ENCODE measurements around the gene PPL.

PPL gene

GRCh38 chr16:4893103-4893862 lies 43.7 kb downstream of the PPL start:
- H3K9me3 Mint-ChIP-seq = no peaks in the 10 kb centered on the region
- H3K27me3 Mint-ChIP-seq = no peaks in the 10 kb centered on the region
- H3K4me3 Mint-ChIP-seq = no peak overlapping the region
- no peak overlapping the region for H3K27ac Mint-ChIP-seq
- H3K4me1 Mint-ChIP-seq = no peaks in the 10 kb centered on the region
- H3K36me3 Mint-ChIP-seq = no peaks in the 10 kb centered on the region

GRCh38 chr16:4892361-4893102 lies 44.4 kb downstream of the PPL start:
- Mint-ChIP-seq H3K27me3 (no peaks in the 10 kb centered on the region), H3K36me3 (no peaks in the 10 kb centered on the region), H3K27ac (no peak overlapping the region), H3K4me3 (no peak overlapping the region), H3K9me3 (no peaks in the 10 kb centered on the region), H3K4me1 (no peaks in the 10 kb centered on the region)

GRCh38 chr16:4891886-4892216 lies 45.1 kb downstream of the PPL start:
- H3K9me3 Mint-ChIP-seq = no peaks in the 10 kb centered on the region

GRCh38 chr16:4891097-4891885 lies 45.7 kb downstream of the PPL start:
- H3K4me1 Mint-ChIP-seq = no peaks in the 10 kb centered on the region
- H3K36me3 Mint-ChIP-seq = peaks cover under 1% of the 10 kb centered on the region
- H3K27me3 Mint-ChIP-seq = no peaks in the 10 kb centered on the region
- H3K27ac Mint-ChIP-seq = no peak overlapping the region
- no peaks in the 10 kb centered on the region for H3K9me3 Mint-ChIP-seq
- no peak overlapping the region for H3K4me3 Mint-ChIP-seq

More at GRCh38 chr16:4891886-4892216, 45.1 kb downstream of the PPL start:
- H3K4me1 Mint-ChIP-seq = no peaks in the 10 kb centered on the region
- H3K27ac Mint-ChIP-seq = no peak overlapping the region
- H3K27me3 Mint-ChIP-seq = no peaks in the 10 kb centered on the region
- no peak overlapping the region for H3K4me3 Mint-ChIP-seq
- no peaks in the 10 kb centered on the region for H3K36me3 Mint-ChIP-seq

- no peaks in the 10 kb centered on the region for H3K9me3 Mint-ChIP-seq
- no peaks in the 10 kb centered on the region for H3K27me3 Mint-ChIP-seq
- H3K4me1 Mint-ChIP-seq = no peaks in the 10 kb centered on the region
- peaks cover 5% of the 10 kb centered on the region for H3K36me3 Mint-ChIP-seq
- no peak overlapping the region for H3K4me3 Mint-ChIP-seq
- H3K27ac Mint-ChIP-seq = no peak overlapping the region
Measured at GRCh38 chr16:4890686-4891085, 46.3 kb downstream of the PPL start.

GRCh38 chr16:4890026-4890425 lies 46.9 kb downstream of the PPL start:
- no peaks in the 10 kb centered on the region for H3K27me3 Mint-ChIP-seq
- H3K36me3 Mint-ChIP-seq = peaks cover 8% of the 10 kb centered on the region
- no peaks in the 10 kb centered on the region for H3K9me3 Mint-ChIP-seq
- no peaks in the 10 kb centered on the region for H3K4me1 Mint-ChIP-seq
- no peak overlapping the region for H3K27ac Mint-ChIP-seq
- no peak overlapping the region for H3K4me3 Mint-ChIP-seq

GRCh38 chr16:4888428-4889135 lies 48.4 kb downstream of the PPL start:
- no peak overlapping the region for H3K4me3 Mint-ChIP-seq
- no peaks in the 10 kb centered on the region for H3K4me1 Mint-ChIP-seq
- H3K27me3 Mint-ChIP-seq = no peaks in the 10 kb centered on the region
- peaks cover 17% of the 10 kb centered on the region for H3K36me3 Mint-ChIP-seq
- no peak overlapping the region for H3K27ac Mint-ChIP-seq
- no peaks in the 10 kb centered on the region for H3K9me3 Mint-ChIP-seq

GRCh38 chr16:4886151-4886550 lies 50.8 kb downstream of the PPL start:
- Mint-ChIP-seq H3K27ac (no peak overlapping the region), H3K9me3 (no peaks in the 10 kb centered on the region), H3K4me1 (no peaks in the 10 kb centered on the region), H3K4me3 (no peak overlapping the region), H3K27me3 (no peaks in the 10 kb centered on the region), H3K36me3 (peaks cover 20% of the 10 kb centered on the region)

GRCh38 chr16:4884972-4885874 lies 51.7 kb downstream of the PPL start:
- Mint-ChIP-seq H3K4me3 (no peak overlapping the region), H3K9me3 (no peaks in the 10 kb centered on the region), H3K27ac (no peak overlapping the region), H3K36me3 (peaks cover 20% of the 10 kb centered on the region), H3K27me3 (no peaks in the 10 kb centered on the region), H3K4me1 (no peaks in the 10 kb centered on the region)

- H3K27me3 Mint-ChIP-seq = no peaks in the 10 kb centered on the region
- no peak overlapping the region for H3K27ac Mint-ChIP-seq
- H3K36me3 Mint-ChIP-seq = peaks cover 20% of the 10 kb centered on the region
- H3K4me1 Mint-ChIP-seq = no peaks in the 10 kb centered on the region
- no peak overlapping the region for H3K4me3 Mint-ChIP-seq
- H3K9me3 Mint-ChIP-seq = no peaks in the 10 kb centered on the region
Measured at GRCh38 chr16:4884209-4884608, 52.7 kb downstream of the PPL start.

GRCh38 chr16:4883501-4883900 lies 53.4 kb downstream of the PPL start:
- peaks cover 20% of the 10 kb centered on the region for H3K36me3 Mint-ChIP-seq
- H3K4me1 Mint-ChIP-seq = no peaks in the 10 kb centered on the region
- no peak overlapping the region for H3K27ac Mint-ChIP-seq
- no peak overlapping the region for H3K4me3 Mint-ChIP-seq
- H3K27me3 Mint-ChIP-seq = no peaks in the 10 kb centered on the region
- no peaks in the 10 kb centered on the region for H3K9me3 Mint-ChIP-seq

- Mint-ChIP-seq H3K27me3 (no peaks in the 10 kb centered on the region), H3K9me3 (no peaks in the 10 kb centered on the region), H3K36me3 (peaks cover 20% of the 10 kb centered on the region), H3K4me3 (no peak overlapping the region), H3K4me1 (no peaks in the 10 kb centered on the region), H3K27ac (no peak overlapping the region)
Measured at GRCh38 chr16:4882633-4883285, 54.2 kb downstream of the PPL start.

- H3K4me1 Mint-ChIP-seq = no peaks in the 10 kb centered on the region
- peaks cover 20% of the 10 kb centered on the region for H3K36me3 Mint-ChIP-seq
- no peak overlapping the region for H3K27ac Mint-ChIP-seq
- H3K27me3 Mint-ChIP-seq = no peaks in the 10 kb centered on the region
- H3K9me3 Mint-ChIP-seq = no peaks in the 10 kb centered on the region
- H3K4me3 Mint-ChIP-seq = no peak overlapping the region
Measured at GRCh38 chr16:4882000-4882632, 54.8 kb downstream of the PPL start.

GRCh38 chr16:4880006-4880580 lies 56.9 kb downstream of the PPL start:
- Mint-ChIP-seq H3K27me3 (no peaks in the 10 kb centered on the region), H3K36me3 (peaks cover 14% of the 10 kb centered on the region), H3K27ac (no peak overlapping the region), H3K9me3 (no peaks in the 10 kb centered on the region), H3K4me3 (no peak overlapping the region), H3K4me1 (no peaks in the 10 kb centered on the region)

Data from activated naive CD4-positive, alpha-beta T cell treated with anti-CD3 and anti-CD28 coated beads, Interleukin-2, amount 50 U/mL, for 24 hours (primary cell).